VCaP (cell line): ENCODE measurements around the gene CLCA4.

Source experiments
- H3K27ac ChIP-seq: fragments of 450-650 bp; 2 replicates; pipeline ENCODE4 v1.5.1; 2017
- TF ChIP-seq, protein P1 (sequence below): fragments of 450-650 bp; conservative IDR thresholded peaks from 2 replicates; pipeline ENCODE4 v1.5.1; 2017; ENCODE audit warnings: mild to moderate bottlenecking, moderate library complexity

CLCA4 gene

GRCh38 chr1:86557739-86558138 lies 10.9 kb downstream of the CLCA4 start:
- H3K27ac ChIP-seq, result no peak overlapping the region
- TF ChIP-seq, protein P1, sequence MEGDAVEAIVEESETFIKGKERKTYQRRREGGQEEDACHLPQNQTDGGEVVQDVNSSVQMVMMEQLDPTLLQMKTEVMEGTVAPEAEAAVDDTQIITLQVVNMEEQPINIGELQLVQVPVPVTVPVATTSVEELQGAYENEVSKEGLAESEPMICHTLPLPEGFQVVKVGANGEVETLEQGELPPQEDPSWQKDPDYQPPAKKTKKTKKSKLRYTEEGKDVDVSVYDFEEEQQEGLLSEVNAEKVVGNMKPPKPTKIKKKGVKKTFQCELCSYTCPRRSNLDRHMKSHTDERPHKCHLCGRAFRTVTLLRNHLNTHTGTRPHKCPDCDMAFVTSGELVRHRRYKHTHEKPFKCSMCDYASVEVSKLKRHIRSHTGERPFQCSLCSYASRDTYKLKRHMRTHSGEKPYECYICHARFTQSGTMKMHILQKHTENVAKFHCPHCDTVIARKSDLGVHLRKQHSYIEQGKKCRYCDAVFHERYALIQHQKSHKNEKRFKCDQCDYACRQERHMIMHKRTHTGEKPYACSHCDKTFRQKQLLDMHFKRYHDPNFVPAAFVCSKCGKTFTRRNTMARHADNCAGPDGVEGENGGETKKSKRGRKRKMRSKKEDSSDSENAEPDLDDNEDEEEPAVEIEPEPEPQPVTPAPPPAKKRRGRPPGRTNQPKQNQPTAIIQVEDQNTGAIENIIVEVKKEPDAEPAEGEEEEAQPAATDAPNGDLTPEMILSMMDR, result no peak

DNA sequence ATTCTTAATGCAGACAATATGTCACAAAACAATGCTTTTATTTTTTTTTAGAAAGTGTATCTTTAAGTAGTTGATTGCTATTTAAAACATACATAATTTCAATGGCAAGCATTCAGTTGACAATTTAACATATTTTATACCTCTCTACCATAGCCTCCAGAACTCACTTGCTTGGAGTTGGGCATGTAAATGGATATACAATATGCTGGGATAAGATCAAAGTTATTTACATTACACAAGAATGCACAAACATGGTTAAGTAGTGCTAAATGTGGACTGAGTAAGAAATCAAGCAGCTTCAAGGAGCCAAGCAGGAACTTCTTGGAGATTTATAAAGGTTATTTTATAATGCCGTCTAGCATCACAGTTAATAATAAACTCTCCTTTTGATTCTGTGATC lies 17.0 kb downstream of the CLCA4 start:
- TF ChIP-seq, protein P1, result no peak
- no peak overlapping the region for H3K27ac ChIP-seq

GRCh38 chr1:86567341-86567740 lies 20.5 kb downstream of the CLCA4 start:
- H3K27ac ChIP-seq, result no peak overlapping the region
- TF ChIP-seq, protein P1, result no peak

DNA sequence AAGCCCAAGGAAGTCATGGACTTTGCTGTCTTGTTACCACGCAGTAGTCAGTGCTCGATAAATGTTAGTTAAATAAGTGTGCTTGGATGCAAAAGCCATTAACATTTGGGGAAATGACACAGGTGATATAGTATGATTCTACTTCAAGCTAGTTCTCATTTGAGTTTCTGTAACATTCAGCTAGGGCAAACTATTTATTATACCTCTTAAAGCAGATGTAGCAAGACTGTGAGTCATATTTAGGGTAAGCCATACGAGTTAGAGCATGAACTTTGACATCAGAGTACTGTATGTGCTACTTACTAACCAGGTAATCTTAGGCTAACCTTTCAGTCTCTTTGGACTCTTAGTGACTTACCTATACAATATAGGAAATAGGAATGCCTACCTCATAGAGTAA lies 21.0 kb downstream of the CLCA4 start:
- TF ChIP-seq, protein P1, result no peak

DNA sequence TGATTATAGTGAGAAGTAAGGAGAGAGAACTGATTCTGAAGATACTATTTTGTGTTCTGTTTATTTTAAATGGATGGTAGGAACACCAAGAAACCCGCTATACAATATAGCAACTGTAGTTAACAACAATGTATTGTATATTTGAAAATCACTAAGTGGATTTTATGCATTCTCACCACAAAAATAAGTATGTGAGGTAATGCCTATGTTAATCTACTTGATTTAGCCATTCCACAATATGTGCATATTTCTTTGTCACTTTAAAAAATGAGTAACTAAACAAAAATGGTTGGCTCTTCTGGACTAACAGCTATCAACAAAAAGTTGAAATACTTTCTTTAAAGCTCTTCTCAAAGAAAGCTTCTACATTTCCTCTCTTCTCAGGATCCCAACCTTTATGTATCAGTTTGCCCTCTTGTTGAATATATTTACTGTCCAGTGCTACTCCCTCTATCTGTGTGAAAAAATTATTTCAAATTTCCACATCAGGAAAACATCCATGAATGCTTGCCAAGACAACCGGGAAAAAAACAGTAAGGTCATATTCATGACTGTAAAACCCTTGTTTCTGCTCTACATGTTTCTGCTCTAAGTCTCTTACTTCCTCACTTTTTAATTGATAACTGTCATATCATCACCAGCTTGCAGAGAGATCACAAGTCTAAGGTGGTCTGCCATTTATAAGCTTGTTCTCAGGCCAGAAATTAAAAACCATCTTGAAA lies 27.0 kb downstream of the CLCA4 start:
- H3K27ac ChIP-seq, result no peak overlapping the region
- TF ChIP-seq, protein P1, result no peak

More for the DNA sequence above, 21.0 kb downstream of the CLCA4 start:
- H3K27ac ChIP-seq, result no peak overlapping the region

GRCh38 chr1:86581231-86581630 lies 34.4 kb downstream of the CLCA4 start:
- TF ChIP-seq, protein P1, result no peak
- H3K27ac ChIP-seq, result no peak overlapping the region

GRCh38 chr1:86582161-86582560 lies 35.3 kb downstream of the CLCA4 start:
- H3K27ac ChIP-seq, result no peak overlapping the region
- TF ChIP-seq, protein P1, result no peak
